Sciatic nerve (tissue), 2 donors: ENCODE results near the gene ST6GALNAC3. TPM values are rescaled to one million over a fixed set of nuclear protein-coding genes. Genes with fewer than 3 reads are reported as not detected.

ENCODE experiments used
- ATAC-seq: fragments of 200-7000 bp; cut with Tn5 transposase; one replicate; pipeline ENCODE4 v1.9.1; 2020; ENCODE audit warnings: mild to moderate bottlenecking, moderate library complexity
- DNase-seq: peaks from one replicate; pipeline ENCODE4 v3.0.0-alpha.2; 2020; ENCODE audit warnings: low spot score
- intact Hi-C: fragments of 100-400 bp; cut with DNase I; formaldehyde crosslinking; loops from one replicate; pipeline ENCODE4 v1.14.2; 2022
- total RNA-seq: library from RNA; stranded (reverse); fragmentation: NEBNext Ultra II Directional; extraction: Animal tissue kit (Norgen Biotek cat#: 25700); gene quantifications from one replicate; pipeline ENCODE4 v1.2.1, GENCODE V29; 2021
- donor health status: DM: no; HTN: no; CAD: no.
- donor health status: DM: no; HTN: no; CAD: no.

ST6GALNAC3 gene
- total RNA-seq, 1 donor from 2014 or later, result 12.3 TPM

GRCh38 chr1:76419603-76420002 lies 345.1 kb downstream of the ST6GALNAC3 start:
- no peak for ATAC-seq
- intact Hi-C loops, result no loop called here
- no peak for DNase-seq

- ATAC-seq (no peak), DNase-seq (no peak)
- intact Hi-C loops, result no loop called here
Measured at GRCh38 chr1:76425201-76426145, 350.9 kb downstream of the ST6GALNAC3 start.

GRCh38 chr1:76426606-76427005 lies 352.1 kb downstream of the ST6GALNAC3 start:
- no peak for ATAC-seq
- DNase-seq, result no peak
- intact Hi-C loops, result no loop called here

- intact Hi-C loops, result no loop called here
- no peak for DNase-seq
Measured at GRCh38 chr1:76428028-76428427, 353.5 kb downstream of the ST6GALNAC3 start.

GRCh38 chr1:76430531-76430930 lies 356.0 kb downstream of the ST6GALNAC3 start:
- ATAC-seq (no peak), DNase-seq (no peak)
- intact Hi-C loops, result no loop called here

More at GRCh38 chr1:76428028-76428427, 353.5 kb downstream of the ST6GALNAC3 start:
- no peak for ATAC-seq

GRCh38 chr1:76433526-76433925 lies 359.0 kb downstream of the ST6GALNAC3 start:
- intact Hi-C loops, result no loop called here
- DNase-seq (no peak), ATAC-seq (no peak)

- intact Hi-C loops, result no loop called here
- no peak for ATAC-seq
- no peak for DNase-seq
Measured at GRCh38 chr1:76443217-76443616, 368.7 kb downstream of the ST6GALNAC3 start.

- ATAC-seq, result no peak
- intact Hi-C loops, result no loop called here
- DNase-seq, result no peak
Measured at GRCh38 chr1:76444773-76445172, 370.2 kb downstream of the ST6GALNAC3 start.

- ATAC-seq, result no peak
- no peak for DNase-seq
- intact Hi-C loops, result no loop called here
Measured at GRCh38 chr1:76450229-76450628, 375.7 kb downstream of the ST6GALNAC3 start.

GRCh38 chr1:76463278-76463677 lies 388.7 kb downstream of the ST6GALNAC3 start:
- intact Hi-C loops, result no loop called here
- ATAC-seq, result no peak
- DNase-seq, result no peak

GRCh38 chr1:76463849-76464248 lies 389.3 kb downstream of the ST6GALNAC3 start:
- ATAC-seq (no peak), DNase-seq (no peak)
- intact Hi-C loops, result no loop called here

- ATAC-seq, result no peak
- DNase-seq, result no peak
- intact Hi-C loops, result no loop called here
Measured at GRCh38 chr1:76465030-76465429, 390.5 kb downstream of the ST6GALNAC3 start.

- ATAC-seq, result no peak
- intact Hi-C loops, result no loop called here
Measured at GRCh38 chr1:76470166-76470565, 395.6 kb downstream of the ST6GALNAC3 start.

GRCh38 chr1:76471536-76471935 lies 397.0 kb downstream of the ST6GALNAC3 start:
- intact Hi-C loops, result no loop called here
- ATAC-seq (no peak), DNase-seq (no peak)

More at GRCh38 chr1:76470166-76470565, 395.6 kb downstream of the ST6GALNAC3 start:
- no peak for DNase-seq

GRCh38 chr1:76473591-76473990 lies 399.0 kb downstream of the ST6GALNAC3 start:
- ATAC-seq, result no peak
- intact Hi-C loops, result no loop called here

GRCh38 chr1:76474922-76475321 lies 400.4 kb downstream of the ST6GALNAC3 start:
- no peak for DNase-seq
- ATAC-seq, result no peak
- intact Hi-C loops, result no loop called here

More at GRCh38 chr1:76473591-76473990, 399.0 kb downstream of the ST6GALNAC3 start:
- DNase-seq, result no peak

GRCh38 chr1:76477156-76477555 lies 402.6 kb downstream of the ST6GALNAC3 start:
- ATAC-seq (no peak), DNase-seq (no peak)
- intact Hi-C loops, result no loop called here

- ATAC-seq, result no peak
- DNase-seq, result no peak
- intact Hi-C loops, result no loop called here
Measured at GRCh38 chr1:76480827-76481226, 406.3 kb downstream of the ST6GALNAC3 start.

GRCh38 chr1:76481672-76482071 lies 407.1 kb downstream of the ST6GALNAC3 start:
- intact Hi-C loops, result no loop called here
- DNase-seq (no peak), ATAC-seq (no peak)

GRCh38 chr1:76482272-76482671 lies 407.7 kb downstream of the ST6GALNAC3 start:
- DNase-seq (no peak), ATAC-seq (no peak)
- intact Hi-C loops, result no loop called here

GRCh38 chr1:76491737-76492136 lies 417.2 kb downstream of the ST6GALNAC3 start:
- intact Hi-C loops, result no loop called here
- ATAC-seq (no peak), DNase-seq (no peak)
